ENCODE measurements around the gene NEU4.
"Not testable (repeated sequence)": the region's sequence is repeated elsewhere in the genome, so short reads cannot be mapped to it uniquely, and the experiment has no call there.

NEU4 gene

GRCh38 chr2:241799522-241800197 lies 9.3 kb upstream of the NEU4 start:
- no peak for FAIRE-seq

GRCh38 chr2:241800198-241800903 lies 8.6 kb upstream of the NEU4 start:
- FAIRE-seq: not testable (repeated sequence)

- no peak for FAIRE-seq
These were observed 7.2 kb upstream of the NEU4 start for GRCh38 chr2:241801611-241802420.

- no peak for FAIRE-seq
These were observed 6.3 kb upstream of the NEU4 start for GRCh38 chr2:241802421-241803318.

GRCh38 chr2:241803387-241804325 lies 5.3 kb upstream of the NEU4 start:
- no peak for FAIRE-seq

GRCh38 chr2:241804326-241805229 lies 4.4 kb upstream of the NEU4 start:
- no peak for FAIRE-seq

GRCh38 chr2:241806217-241806616 lies 2.8 kb upstream of the NEU4 start:
- not testable (repeated sequence) for FAIRE-seq

GRCh38 chr2:241808051-241808720 lies 807 bp upstream of the NEU4 start:
- FAIRE-seq: no peak

GRCh38 chr2:241809383-241810306 lies 652 bp downstream of the NEU4 start:
- no peak for FAIRE-seq

GRCh38 chr2:241810307-241811200 lies 1.6 kb downstream of the NEU4 start:
- FAIRE-seq: no peak

- FAIRE-seq: no peak
These were observed 2.4 kb downstream of the NEU4 start for GRCh38 chr2:241811201-241811951.

- no peak for FAIRE-seq
These were observed 3.1 kb downstream of the NEU4 start for GRCh38 chr2:241811952-241812729.

GRCh38 chr2:241812730-241813643 lies 4.0 kb downstream of the NEU4 start:
- FAIRE-seq: no peak

- no peak for FAIRE-seq
These were observed 4.8 kb downstream of the NEU4 start for GRCh38 chr2:241813644-241814392.
